Stimulated activated CD8-positive, alpha-beta memory T cell treated with anti-CD3 and anti-CD28 coated beads, Interleukin-15, amount 100 ng/mL, for 1 hour (primary cell): ENCODE measurements around the gene GLTP.

Source experiments
- DNase-seq: peaks from one replicate; pipeline ENCODE4 v3.0.0-alpha.2; 2020; ENCODE audit warnings: low read depth

GLTP gene

DNA sequence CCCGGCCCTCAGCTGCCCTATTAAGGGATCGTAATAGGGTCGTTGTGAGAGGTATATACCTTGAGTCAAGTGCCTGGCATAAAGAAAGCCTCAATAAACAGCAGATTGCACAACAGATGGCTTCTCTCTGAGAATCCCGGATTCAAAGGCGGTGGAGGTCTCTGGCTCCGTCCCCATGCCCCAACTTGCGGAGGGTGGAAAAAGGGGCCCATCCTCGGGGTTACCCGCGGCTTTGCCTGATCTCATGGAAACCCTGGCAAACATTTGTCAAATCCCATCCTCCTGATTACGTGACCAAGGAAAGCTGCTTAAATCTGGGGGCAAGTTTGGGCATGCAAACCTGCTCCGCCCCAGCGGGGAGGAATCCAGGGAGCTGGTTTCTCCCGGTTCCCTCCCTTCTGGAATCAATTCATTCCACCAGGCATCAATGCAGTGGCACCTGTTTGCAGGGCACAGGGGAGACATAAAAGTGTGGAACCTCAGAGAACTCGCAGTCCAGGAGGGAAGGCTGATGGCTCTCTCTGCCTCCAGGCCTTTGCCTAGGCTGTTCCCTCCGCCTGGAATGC, 59.4 kb downstream of the GLTP start:
- no peak for DNase-seq

GRCh38 chr12:109818905-109819500, 61.3 kb downstream of the GLTP start:
- no peak for DNase-seq

DNA sequence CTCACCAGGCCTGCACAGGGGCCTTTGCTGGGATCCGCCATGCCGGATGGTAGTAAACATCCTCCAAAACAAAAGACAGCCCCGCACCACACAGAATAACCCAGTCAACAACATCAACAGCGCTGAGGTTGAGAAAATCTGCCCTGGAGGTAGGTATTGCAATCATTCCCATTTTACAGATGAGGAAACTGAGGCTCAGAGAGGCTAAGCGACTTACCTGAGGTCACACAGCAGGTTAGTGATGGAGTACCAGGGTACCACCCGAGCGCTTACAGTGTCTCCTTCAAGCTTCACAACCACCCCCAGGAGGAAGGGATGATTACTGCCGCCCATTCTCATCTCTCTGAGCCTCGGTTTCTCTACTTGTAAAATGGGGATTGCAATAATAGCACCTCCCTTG, 62.1 kb downstream of the GLTP start:
- no peak for DNase-seq

DNA sequence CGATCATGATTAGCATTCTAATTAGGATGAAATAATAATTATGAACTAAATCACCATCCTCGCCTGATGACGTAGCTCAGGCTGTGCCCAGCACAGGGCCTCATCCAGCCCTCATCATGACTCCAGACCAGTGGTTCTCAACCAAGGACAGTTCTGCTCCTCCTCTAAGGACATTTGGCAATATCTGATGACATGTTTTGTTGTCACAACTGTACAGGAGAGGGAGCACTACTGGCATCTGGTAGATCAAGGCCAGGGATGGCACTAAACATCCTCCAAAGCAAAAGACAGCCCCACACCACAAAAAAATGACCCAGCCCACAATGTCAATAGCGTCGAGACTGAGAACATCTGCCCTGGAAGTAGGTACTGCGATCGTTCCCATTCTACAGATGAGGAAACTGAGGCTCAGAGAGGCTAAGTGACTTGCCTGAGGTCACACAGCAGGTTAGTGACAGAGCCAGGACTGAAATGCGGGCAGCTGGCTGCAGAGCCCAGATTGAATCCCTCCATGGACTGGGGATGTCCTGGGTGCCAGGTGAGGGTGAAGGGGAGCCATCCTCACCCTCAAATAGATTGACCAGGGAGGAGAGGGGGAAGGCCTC, 62.6 kb downstream of the GLTP start:
- DNase-seq, result no peak

DNA sequence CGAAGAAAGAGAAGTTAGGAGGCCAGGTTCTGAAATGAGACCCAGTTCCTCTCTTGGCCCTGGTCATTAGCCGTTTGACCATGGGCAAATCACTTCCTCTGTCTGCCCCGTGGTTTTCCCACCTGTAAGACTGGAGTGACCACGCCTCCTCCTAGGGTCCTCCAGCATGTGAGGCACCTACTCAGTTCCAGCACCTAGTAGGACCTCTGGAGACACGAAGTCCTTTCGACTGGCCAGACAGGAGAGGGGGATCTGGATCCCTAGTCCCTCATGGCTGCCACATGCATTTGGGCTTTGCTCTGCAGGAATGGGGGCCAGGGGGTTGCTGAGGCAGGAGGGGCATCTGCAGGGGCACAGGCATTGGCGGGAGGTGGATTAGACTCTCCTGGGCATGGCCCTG, 63.5 kb downstream of the GLTP start:
- no peak for DNase-seq

GRCh38 chr12:109815757-109816617, 64.4 kb downstream of the GLTP start:
- no peak for DNase-seq

DNA sequence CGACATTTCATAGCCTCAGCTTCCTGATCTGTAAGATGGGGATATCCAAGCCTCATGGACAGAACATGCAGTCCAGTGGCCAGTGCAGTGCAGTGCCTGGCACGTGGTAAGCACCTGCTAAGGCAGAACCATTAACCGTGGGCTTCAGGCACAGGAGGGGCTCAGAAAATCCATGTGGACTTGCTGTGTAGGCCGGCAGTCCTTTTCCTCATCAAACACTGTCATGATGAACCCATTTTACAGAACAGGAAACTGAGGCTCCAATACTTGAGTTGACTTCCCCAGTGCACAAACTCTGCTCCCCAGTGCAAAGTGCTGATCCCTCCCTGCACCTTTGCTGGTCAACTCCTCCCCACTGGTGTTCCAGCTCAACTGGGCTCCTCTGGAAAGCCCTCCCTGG, 65.1 kb downstream of the GLTP start:
- DNase-seq, result no peak

GRCh38 chr12:109814600-109815150, 65.7 kb downstream of the GLTP start:
- DNase-seq, result no peak

GRCh38 chr12:109813810-109814416, 66.4 kb downstream of the GLTP start:
- no peak for DNase-seq

DNA sequence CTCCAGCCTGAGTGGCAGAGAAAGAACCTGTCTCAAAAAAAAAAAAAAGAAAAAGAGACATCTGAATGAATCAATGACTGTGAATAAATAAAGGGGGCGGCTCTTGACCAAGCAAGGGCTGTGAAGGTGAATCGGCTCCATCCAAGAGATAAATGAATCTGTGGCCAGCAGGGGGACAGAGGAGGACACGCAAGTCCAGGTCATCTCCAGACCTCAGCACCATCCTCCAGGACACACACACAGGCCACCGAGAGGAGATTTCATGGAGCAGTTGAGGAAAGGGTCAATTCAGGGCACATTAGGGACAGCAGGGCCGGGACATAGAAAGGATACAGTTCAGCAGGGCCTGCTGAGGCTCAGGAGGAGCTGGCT, 68.7 kb downstream of the GLTP start:
- no peak for DNase-seq

DNA sequence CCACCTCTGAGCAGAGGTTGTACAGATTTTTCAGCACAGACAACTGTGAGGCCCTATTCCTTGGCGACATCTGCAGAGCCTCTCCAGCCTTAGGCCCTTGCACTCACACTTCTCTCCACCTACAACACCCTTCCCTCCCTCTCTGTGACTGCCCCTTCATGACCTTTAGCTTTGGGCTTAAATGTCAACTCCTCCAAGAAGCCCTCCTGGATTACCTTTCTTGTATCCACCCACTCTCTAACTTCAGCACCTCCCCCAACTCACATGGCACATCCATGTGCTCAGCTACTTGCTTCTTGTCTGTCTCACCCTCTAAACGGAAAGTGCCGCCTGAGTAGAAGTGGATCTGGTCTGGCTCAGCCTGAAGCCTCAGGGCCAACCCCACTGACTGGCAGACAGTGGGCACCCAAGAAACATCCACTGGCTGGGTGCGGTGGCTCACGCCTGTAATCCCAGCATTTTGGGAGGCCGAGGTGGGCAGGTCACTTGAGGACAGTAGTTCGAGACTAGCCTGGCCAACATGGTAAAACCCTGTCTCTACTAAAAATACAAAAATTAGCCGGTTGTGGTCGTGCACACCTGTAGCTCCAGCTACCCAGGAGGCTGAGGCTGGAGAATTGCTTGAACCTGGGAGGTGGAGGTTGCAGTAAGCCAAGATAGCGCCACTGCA, 69.3 kb downstream of the GLTP start:
- DNase-seq, result no peak

GRCh38 chr12:109808876-109809646, 71.3 kb downstream of the GLTP start:
- no peak for DNase-seq

DNA sequence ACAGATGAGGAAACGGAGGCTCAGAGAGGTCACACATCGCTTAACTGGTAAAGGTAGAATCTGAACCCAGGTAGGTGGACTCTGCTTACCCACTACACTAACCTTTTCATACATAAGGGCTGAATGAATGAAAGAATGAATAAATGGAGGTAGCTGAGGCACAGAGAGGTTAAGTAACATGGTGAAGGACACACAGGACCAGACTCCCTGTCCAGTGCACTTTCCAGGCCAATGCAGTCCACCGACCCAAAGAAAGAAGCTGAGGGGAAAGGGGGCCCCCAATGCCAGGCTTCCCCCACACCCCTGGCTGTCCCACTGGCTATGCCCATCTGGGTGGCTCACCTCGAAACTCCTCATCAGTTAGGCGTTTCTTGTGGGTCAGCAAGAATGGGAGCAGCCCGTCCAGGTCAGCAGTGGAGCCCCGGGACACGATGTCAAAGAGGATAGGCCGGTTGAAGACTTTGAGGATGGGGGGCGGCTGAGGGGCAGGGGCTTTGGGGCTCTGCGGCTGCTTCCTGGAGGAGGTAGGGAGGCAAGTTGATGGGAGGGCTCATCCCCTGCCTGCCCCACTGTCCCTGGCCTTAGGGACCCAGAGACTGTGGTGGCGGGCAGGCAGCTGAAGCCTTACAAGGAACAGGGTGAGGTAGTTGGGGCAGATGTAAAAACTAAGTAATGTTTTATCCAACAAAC, 72.2 kb downstream of the GLTP start:
- no peak for DNase-seq

DNA sequence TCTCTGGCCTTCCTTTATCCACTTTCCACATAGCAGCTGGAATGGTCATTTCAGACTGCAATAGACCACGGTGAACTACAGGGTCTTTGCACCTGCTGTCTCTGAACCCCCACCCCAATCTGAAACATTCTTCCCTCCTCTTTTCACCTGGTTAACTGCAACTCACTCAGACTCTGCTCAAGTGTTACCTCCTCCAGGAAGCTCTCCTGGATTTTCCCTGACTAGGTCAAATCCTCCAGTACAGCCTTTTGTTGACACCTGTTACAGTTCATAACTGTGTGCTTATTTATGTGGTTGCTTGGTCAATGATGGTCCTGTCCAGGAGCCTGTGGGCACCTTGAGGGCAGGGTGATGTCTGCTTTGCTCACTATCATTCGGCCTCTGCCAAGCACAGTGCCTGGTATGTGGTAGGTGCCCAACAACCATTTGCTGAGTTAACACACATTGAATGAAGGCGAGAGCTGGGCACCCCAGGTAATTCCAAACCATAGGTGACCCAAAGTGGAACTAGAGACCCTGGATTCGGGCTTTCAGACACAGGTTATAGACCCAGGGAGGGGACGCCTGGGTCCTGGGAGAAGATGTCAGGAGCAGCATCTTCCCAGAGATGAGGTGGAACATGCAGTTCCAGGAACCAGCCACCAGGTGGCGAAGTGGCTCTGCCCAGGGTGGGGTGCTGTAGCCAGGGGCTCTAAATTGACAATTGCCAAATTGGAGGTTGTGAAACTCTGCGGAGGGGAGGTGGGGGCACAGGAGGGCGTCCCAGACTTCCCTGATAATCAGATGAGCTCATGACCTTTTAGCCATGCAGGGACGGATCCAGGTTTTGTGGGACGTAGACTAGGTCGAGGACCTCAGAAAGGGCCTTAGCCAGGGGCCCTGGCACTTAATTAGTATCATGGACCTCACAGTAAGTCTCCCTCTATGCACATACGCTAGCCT, 75.2 kb downstream of the GLTP start:
- peak; percentile 36 for DNase-seq

- DNase-seq, result no peak
Measured at GRCh38 chr12:109803678-109804077, 76.7 kb downstream of the GLTP start.

- DNase-seq, result no peak
Measured at GRCh38 chr12:109802828-109803227, 77.5 kb downstream of the GLTP start.
